ENCODE results near the gene SOX5.

DNA sequence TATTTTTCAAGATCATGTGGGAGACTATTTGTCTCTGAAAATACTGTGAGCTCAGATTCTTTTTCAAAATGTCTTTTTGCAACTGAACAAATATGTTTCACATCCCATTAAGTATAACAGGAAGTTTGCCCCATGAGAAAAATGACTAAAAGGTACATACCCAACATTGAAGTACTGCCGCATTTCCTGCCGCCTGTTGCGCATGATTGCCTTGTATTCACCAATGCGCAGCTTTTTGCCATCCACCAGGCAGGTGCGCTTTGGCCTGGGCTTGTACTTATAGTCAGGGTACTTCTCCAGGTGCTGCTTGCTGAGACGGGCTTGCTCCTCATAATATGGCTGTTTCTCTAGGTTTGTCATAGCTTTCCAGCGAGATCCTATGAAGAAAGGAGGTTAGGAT is 413.2 kb downstream of the SOX5 start:
- TF ChIP-seq ELF4 (IDR thresholded peaks at IDR 0.05) (no peak), SP1 (IDR thresholded peaks at IDR 0.05) (no peak), FOXM1 (IDR thresholded peaks at IDR 0.05; ENCODE audit: borderline replicate concordance) (no peak), BHLHE40 (IDR thresholded peaks at IDR 0.05; ENCODE audit: borderline replicate concordance) (no peak), FOXA1 (IDR thresholded peaks at IDR 0.05) (no peak), CTBP1 (IDR thresholded peaks at IDR 0.05; ENCODE audit: borderline replicate concordance) (no peak), SUZ12 (IDR thresholded peaks at IDR 0.05) (no peak), LEF1 (IDR thresholded peaks at IDR 0.05; ENCODE audit: borderline replicate concordance) (no peak), NFRKB (IDR thresholded peaks at IDR 0.05) (no peak), FOXK2 (IDR thresholded peaks at IDR 0.05) (no peak)
